AG10803 (cell line): Measurements from ENCODE around the gene ADH5.

Experiments used
- DNase-seq: peaks from one replicate; pipeline ENCODE4 v3.0.0; 2010; ENCODE audit warnings: low read depth
- H3K4me3 ChIP-seq: 2 replicates; pipeline ENCODE4 v1.5.1; 2011; ENCODE audit warnings: mild to moderate bottlenecking, low read length, control low read depth
- TF ChIP-seq, protein P1 (sequence below): conservative IDR thresholded peaks from 2 replicates; pipeline ENCODE4 v1.5.1; 2011; ENCODE audit warnings: mild to moderate bottlenecking, low read length, control low read depth, inconsistent platforms

ADH5 gene

DNA sequence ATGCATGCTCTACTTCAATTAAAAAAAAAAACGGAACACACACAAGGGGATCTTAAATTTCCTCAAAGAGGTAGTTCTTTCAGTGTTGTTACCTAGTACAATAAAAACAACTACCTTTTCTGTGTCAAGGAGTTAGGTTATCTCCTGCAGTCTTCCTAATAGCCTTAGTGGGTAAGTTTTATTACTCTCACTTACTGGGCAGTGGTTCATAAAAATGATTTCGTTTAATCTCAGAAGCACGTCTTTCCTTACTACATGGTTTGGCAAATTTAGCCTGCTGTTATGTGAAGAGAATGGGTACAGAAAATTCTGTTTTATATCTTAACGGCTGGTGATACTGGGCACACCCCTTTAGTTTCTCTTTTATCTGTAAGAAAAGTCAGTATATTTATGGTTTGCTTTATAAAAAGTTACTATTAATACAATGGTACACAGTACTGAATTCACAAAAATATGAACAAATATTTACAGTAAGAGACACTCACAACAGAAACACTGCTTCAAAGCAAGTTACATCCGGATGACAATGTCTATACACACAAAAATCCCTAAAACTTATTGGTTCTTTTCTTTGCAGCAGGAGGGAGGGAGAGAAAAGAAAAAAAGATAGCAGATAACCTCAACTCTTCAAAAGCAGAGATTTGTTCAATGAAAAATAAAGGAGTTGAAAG, 8.8 kb downstream of the ADH5 start:
- H3K4me3 ChIP-seq, result no peak overlapping the region
- no peak for DNase-seq
- TF ChIP-seq, protein P1, sequence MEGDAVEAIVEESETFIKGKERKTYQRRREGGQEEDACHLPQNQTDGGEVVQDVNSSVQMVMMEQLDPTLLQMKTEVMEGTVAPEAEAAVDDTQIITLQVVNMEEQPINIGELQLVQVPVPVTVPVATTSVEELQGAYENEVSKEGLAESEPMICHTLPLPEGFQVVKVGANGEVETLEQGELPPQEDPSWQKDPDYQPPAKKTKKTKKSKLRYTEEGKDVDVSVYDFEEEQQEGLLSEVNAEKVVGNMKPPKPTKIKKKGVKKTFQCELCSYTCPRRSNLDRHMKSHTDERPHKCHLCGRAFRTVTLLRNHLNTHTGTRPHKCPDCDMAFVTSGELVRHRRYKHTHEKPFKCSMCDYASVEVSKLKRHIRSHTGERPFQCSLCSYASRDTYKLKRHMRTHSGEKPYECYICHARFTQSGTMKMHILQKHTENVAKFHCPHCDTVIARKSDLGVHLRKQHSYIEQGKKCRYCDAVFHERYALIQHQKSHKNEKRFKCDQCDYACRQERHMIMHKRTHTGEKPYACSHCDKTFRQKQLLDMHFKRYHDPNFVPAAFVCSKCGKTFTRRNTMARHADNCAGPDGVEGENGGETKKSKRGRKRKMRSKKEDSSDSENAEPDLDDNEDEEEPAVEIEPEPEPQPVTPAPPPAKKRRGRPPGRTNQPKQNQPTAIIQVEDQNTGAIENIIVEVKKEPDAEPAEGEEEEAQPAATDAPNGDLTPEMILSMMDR, result no peak

DNA sequence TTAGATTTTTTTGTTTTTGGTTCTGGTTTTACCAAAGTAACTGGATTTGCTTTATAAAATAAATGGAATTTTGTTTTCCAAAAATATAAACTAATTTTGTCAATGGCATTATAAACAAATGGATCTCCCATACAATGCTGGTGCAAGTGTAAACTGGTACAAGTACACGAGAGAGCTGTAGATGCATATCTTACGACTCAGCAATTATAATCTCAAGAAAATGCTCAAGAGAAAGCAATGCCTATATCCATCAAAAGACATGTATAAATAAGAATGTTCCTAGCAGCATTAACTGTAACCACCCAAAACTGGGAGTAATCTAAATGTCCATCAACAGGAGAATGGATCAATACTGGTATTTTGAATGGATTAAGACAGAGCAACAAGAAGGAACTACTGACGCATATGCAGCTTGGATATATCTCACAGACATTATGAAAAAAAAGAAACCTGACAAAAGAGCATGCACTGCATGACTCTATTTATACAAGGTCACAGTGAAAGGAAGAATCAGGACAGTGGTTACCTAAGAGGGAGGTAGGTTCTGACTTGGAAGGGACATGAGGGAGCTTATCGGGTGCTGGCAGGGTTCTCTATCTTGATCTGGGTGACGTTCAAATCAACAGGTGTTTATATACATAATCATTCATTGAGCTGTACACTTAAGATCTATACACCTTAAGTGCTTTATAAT, 9.5 kb downstream of the ADH5 start:
- DNase-seq, result no peak
- TF ChIP-seq, protein P1, result no peak
- no peak overlapping the region for H3K4me3 ChIP-seq

DNA sequence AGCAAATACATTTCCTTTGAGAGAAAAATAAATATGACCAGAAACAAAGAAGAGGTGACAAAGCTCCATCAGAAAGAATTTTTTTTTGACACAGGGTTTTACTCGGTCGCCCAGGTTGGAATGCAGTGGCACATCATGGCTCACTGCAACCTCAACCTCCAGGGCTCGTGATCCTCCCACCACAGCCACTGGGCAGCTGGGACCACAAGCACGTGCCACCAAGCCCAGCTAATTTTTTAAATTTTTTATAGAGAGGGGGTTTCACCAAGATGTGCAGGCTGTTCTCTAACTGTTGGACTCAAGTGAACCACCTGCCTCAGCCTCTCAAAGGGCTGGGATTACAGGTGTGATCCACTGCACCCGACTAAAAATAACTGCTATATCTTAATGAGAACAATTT, 10.3 kb downstream of the ADH5 start:
- DNase-seq, result no peak
- TF ChIP-seq, protein P1, result no peak
- H3K4me3 ChIP-seq, result no peak overlapping the region

DNA sequence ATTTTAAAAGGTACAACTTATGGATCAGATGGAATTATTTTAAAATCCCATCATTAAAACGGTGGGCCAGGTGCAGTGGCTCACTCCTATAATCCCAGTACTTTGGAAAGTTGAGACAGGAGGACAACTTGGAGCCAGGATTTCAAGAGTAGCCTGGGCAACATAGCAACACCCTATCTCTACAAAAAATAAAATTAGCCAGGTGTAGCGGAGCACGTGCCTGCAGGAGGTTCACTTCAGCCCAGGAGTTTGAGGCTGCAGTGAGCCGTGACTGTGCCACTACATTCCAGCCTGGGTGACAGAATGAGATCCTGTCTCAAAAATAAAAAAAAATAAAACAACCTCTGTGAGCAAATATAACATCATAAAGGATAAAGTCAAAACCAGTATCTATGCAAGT, 11.4 kb downstream of the ADH5 start:
- no peak overlapping the region for H3K4me3 ChIP-seq
- no peak for DNase-seq
- TF ChIP-seq, protein P1, result no peak

DNA sequence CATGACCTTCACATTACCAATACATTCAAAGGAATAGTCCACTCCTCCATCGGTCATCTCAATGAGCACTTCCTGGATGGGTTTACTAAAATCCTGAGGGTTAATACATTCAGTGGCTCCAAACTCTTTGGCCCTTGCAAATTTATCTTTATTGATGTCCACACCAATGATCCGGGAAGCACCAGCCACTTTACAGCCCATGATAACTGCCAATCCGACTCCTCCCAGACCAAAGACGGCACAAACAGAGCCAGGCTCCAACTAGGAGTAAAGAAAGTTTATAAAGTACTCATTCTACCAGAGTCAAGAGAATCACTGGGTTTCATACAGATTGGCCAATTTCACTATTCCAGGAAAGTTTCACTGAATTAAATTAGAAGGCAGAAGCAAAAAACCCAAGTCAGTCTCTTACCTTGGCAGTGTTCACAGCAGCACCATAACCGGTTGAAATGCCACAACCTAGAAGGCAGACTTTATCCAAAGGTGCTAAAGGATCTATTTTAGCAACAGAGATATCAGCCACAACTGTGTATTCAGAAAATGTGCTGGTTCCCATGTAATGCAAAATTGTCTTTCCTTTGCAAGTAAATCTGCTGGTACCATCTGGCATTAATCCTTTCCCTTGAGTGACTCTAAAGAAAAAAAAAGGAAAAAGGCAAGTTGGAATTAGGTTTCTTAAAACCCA, 12.2 kb downstream of the ADH5 start:
- DNase-seq, result no peak
- no peak overlapping the region for H3K4me3 ChIP-seq
- TF ChIP-seq, protein P1, result no peak

DNA sequence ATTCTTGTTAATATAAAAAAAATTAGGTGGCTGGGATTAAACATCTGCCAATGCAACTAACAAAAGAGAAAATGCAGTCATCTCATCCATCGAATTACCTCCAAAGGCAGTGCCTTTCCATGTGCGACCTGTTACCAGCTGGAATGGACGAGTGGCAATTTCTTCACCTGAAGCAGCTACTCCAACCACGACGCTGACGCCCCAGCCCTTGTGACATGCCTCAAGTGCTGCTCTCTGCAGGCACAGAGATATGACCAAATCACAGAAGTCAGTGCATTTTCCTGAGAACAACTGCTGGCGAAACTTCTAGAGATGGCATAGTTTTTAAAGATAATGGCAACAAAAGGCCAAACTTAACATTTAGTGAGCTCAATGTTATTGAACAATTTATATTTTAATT, 13.8 kb downstream of the ADH5 start:
- TF ChIP-seq, protein P1, result no peak
- H3K4me3 ChIP-seq, result no peak overlapping the region
- DNase-seq, result no peak
